Stimulated activated CD4-positive, alpha-beta T cell treated with anti-CD3 and anti-CD28 coated beads, Interleukin-12 subunit alpha, Interleukin-12 subunit beta, amount 100 ng/mL, for 4 hours (primary cell): ENCODE results near the gene CLOCK.
"Not testable (repeated sequence)": the region's sequence is repeated elsewhere in the genome, so short reads cannot be mapped to it uniquely, and the experiment has no call there.

Experiments
- DNase-seq: peaks from one replicate; pipeline ENCODE4 v3.0.0-alpha.2; 2020

The CLOCK gene

GRCh38 chr4:55546756-55547465, at the start of gene CLOCK:
Gene CLOCK (minus strand): TSS chr4:55546909. CDS start chr4:55482785, 64,124 bp downstream.
- peak; percentile 83 for DNase-seq

GRCh38 chr4:55592014-55592413, 45.3 kb upstream of the CLOCK start, which contains the start of gene PDCL2:
Gene PDCL2 (minus strand): TSS chr4:55592245. CDS start chr4:55592109, 136 bp downstream.
- no peak for DNase-seq

GRCh38 chr4:55588160-55588559, 41.5 kb upstream of the CLOCK start:
- no peak for DNase-seq

- DNase-seq = not testable (repeated sequence)
These were observed 36.1 kb upstream of the CLOCK start for GRCh38 chr4:55582773-55583172.

- DNase-seq = no peak
These were observed 31.8 kb upstream of the CLOCK start for GRCh38 chr4:55578341-55579010.

- no peak for DNase-seq
These were observed 28.8 kb upstream of the CLOCK start for GRCh38 chr4:55575513-55575912.

- no peak for DNase-seq
These were observed 27.5 kb upstream of the CLOCK start for GRCh38 chr4:55574252-55574651.

- no peak for DNase-seq
These were observed 25.1 kb upstream of the CLOCK start for GRCh38 chr4:55571806-55572205.

GRCh38 chr4:55568905-55569504, 22.3 kb upstream of the CLOCK start:
- DNase-seq = no peak

- no peak for DNase-seq
These were observed 15.2 kb upstream of the CLOCK start for GRCh38 chr4:55561889-55562288.

- no peak for DNase-seq
These were observed 13.4 kb upstream of the CLOCK start for GRCh38 chr4:55560096-55560495.

- DNase-seq = no peak
These were observed 7.8 kb upstream of the CLOCK start for GRCh38 chr4:55554453-55555030.

- no peak for DNase-seq
These were observed 6.9 kb upstream of the CLOCK start for GRCh38 chr4:55553441-55554201.

GRCh38 chr4:55551964-55552363, 5.3 kb upstream of the CLOCK start:
- not testable (repeated sequence) for DNase-seq

GRCh38 chr4:55549888-55550287, 3.2 kb upstream of the CLOCK start:
- DNase-seq = no peak

- DNase-seq = no peak
These were observed 1.2 kb upstream of the CLOCK start for GRCh38 chr4:55547918-55548317.

- DNase-seq = no peak
These were observed 709 bp upstream of the CLOCK start for GRCh38 chr4:55547466-55547770.

- no peak for DNase-seq
These were observed 278 bp downstream of the CLOCK start for GRCh38 chr4:55546506-55546755.

- DNase-seq = peak; percentile 59
These were observed 836 bp downstream of the CLOCK start for GRCh38 chr4:55545641-55546505.

- no peak for DNase-seq
These were observed 1.6 kb downstream of the CLOCK start for GRCh38 chr4:55545151-55545550.

GRCh38 chr4:55543858-55544257, 2.9 kb downstream of the CLOCK start:
- no peak for DNase-seq

- DNase-seq = no peak
These were observed 6.4 kb downstream of the CLOCK start for GRCh38 chr4:55540271-55540670.
